Measurements from ENCODE around the gene SMARCC1. TPM values are rescaled to one million over a fixed set of nuclear protein-coding genes. Genes with fewer than 3 reads are reported as not detected.
"Not testable (repeated sequence)": the region's sequence is repeated elsewhere in the genome, so short reads cannot be mapped to it uniquely, and the experiment has no call there.

The SMARCC1 gene
- total RNA-seq, 4 donors from 2014 or later, result 28.2 to 51.7 (median 31.2) TPM

GRCh38 chr3:47731061-47731460 lies 50.6 kb downstream of the SMARCC1 start:
- no peak for DNase-seq
- intact Hi-C loops (cut with DNase I), result no loop called here
- H3K36me3 ChIP-seq, result peaks cover 13 to 100% (median 30%) of the 10 kb centered on the region in 3 donors

DNA sequence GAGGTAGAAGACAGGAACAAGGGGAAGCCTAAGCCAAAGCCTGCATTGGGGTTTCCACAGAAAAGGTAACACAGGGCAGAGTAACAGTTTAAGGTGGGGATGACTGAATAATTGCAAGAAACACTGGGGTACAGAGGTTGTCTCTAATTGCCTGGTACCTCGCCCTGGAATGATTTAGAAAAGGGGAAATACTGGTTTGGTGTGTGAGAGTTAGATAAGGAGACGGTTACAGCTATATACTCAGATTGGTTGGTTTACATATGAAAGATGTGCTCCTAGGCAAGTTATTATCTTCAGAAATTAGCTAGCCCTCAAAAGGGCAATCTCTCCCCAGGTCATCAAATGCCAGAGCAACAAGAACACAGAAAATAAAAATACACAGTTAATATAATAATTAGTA lies 58.8 kb downstream of the SMARCC1 start:
- WGBS, 2 donors, result 52 to 75% methylated on average over 2 of the region's 2 CpGs
- H3K36me3 ChIP-seq, result peaks cover 0 to 63% (median 28%) of the 10 kb centered on the region in 3 donors
- H3K27ac ChIP-seq, result no peak overlapping the region
- DNase-seq, result no peak
- no peaks in the 10 kb centered on the region for H3K27me3 ChIP-seq
- no peaks in the 10 kb centered on the region for H3K9me3 ChIP-seq
- intact Hi-C loops (cut with DNase I), result no loop called here
- peaks cover 0 to 20% (median 3%) of the 10 kb centered on the region in 3 donors for H3K4me1 ChIP-seq
- no peak for TF ChIP-seq POLR2A (IDR thresholded peaks at IDR 0.05)
- TF ChIP-seq, protein P1, sequence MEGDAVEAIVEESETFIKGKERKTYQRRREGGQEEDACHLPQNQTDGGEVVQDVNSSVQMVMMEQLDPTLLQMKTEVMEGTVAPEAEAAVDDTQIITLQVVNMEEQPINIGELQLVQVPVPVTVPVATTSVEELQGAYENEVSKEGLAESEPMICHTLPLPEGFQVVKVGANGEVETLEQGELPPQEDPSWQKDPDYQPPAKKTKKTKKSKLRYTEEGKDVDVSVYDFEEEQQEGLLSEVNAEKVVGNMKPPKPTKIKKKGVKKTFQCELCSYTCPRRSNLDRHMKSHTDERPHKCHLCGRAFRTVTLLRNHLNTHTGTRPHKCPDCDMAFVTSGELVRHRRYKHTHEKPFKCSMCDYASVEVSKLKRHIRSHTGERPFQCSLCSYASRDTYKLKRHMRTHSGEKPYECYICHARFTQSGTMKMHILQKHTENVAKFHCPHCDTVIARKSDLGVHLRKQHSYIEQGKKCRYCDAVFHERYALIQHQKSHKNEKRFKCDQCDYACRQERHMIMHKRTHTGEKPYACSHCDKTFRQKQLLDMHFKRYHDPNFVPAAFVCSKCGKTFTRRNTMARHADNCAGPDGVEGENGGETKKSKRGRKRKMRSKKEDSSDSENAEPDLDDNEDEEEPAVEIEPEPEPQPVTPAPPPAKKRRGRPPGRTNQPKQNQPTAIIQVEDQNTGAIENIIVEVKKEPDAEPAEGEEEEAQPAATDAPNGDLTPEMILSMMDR (IDR thresholded peaks at IDR 0.05), result no peak
- H3K4me3 ChIP-seq, result no peak overlapping the region

More at GRCh38 chr3:47731061-47731460, 50.6 kb downstream of the SMARCC1 start:
- Histone ChIP-seq H3K9me3 (no peaks in the 10 kb centered on the region), H3K4me3 (no peak overlapping the region), H3K27me3 (no peaks in the 10 kb centered on the region), H3K4me1 (no peaks in the 10 kb centered on the region), H3K27ac (no peak overlapping the region)
- no peak for TF ChIP-seq POLR2A (IDR thresholded peaks at IDR 0.05)
- TF ChIP-seq, protein P1 (IDR thresholded peaks at IDR 0.05), result no peak
- WGBS, 2 donors, result 79 to 80% methylated on average over 8 of the region's 8 CpGs

GRCh38 chr3:47717448-47717847 lies 64.2 kb downstream of the SMARCC1 start:
- WGBS, 2 donors, result 88 to 99% methylated on average over 4 of the region's 4 CpGs

GRCh38 chr3:47716656-47717055 lies 65.0 kb downstream of the SMARCC1 start:
- 72 to 88% methylated on average over 1 of the region's 1 CpG for WGBS, 2 donors
- H3K36me3 ChIP-seq, result peaks cover 0 to 80% (median 24%) of the 10 kb centered on the region in 3 donors
- DNase-seq, result no peak
- H3K4me1 ChIP-seq, result peaks cover 0 to 3% (median 0%) of the 10 kb centered on the region in 3 donors
- no peaks in the 10 kb centered on the region for H3K27me3 ChIP-seq
- no peak overlapping the region for H3K4me3 ChIP-seq
- TF ChIP-seq POLR2A (IDR thresholded peaks at IDR 0.05), result no peak
- TF ChIP-seq, protein P1 (IDR thresholded peaks at IDR 0.05), result no peak
- no peak overlapping the region for H3K27ac ChIP-seq
- intact Hi-C loops (cut with DNase I), result no loop called here
- no peaks in the 10 kb centered on the region for H3K9me3 ChIP-seq

More at GRCh38 chr3:47717448-47717847, 64.2 kb downstream of the SMARCC1 start:
- intact Hi-C loops (cut with DNase I); H3K9me3 ChIP-seq; H3K27me3 ChIP-seq; H3K27ac ChIP-seq; DNase-seq; H3K4me3 ChIP-seq: not testable (repeated sequence)
- peaks cover 0 to 10% (median 0%) of the 10 kb centered on the region in 3 donors for H3K4me1 ChIP-seq
- H3K36me3 ChIP-seq, result peaks cover 0 to 73% (median 24%) of the 10 kb centered on the region in 3 donors

DNA sequence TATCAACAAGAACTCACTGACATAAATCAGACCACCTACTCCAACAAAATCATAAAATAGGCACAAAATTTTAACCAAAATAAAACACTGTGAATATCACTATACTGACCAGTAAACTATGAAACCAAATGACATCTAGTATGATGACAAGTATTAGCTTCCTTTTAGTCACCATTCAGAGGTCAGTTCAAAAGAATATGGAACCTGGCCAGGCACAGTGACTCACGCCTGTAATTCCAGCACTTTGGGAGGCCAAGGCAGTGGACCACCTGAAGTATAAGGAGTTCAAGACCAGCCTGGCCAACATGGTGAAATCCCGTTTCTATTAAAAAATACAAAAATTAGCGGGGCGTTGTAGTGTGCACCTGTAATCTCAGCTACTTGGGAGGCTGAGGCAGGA lies 65.8 kb downstream of the SMARCC1 start:
- Histone ChIP-seq H3K4me1 (no peaks in the 10 kb centered on the region), H3K9me3 (no peaks in the 10 kb centered on the region), H3K4me3 (no peak overlapping the region), H3K27ac (no peak overlapping the region), H3K27me3 (no peaks in the 10 kb centered on the region), H3K36me3 (peaks cover 0 to 88% (median 24%) of the 10 kb centered on the region in 3 donors)
- intact Hi-C loops (cut with DNase I), result no loop called here
- no peak for DNase-seq
- no peak for TF ChIP-seq POLR2A (IDR thresholded peaks at IDR 0.05)
- TF ChIP-seq, protein P1 (IDR thresholded peaks at IDR 0.05), result no peak
- 85 to 94% methylated on average over 4 of the region's 4 CpGs for WGBS, 2 donors

DNA sequence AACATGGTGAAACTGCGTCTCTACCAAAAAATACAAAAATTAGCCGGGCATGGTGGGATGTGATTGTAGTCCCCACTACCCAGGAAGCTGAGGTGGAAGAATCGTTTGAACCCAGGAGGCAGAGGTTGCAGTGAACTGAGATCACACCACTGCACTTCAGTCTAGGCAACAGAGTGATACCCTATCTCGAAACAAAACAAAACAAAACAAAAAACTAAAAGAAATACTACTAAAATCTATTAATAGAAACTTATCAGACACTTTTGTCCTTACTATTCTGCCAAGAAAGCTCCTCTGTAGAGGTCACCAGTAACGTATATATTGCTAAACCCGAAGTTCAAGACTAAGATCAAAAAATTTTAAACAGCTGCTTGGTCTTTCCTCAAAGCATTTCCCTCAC lies 67.1 kb downstream of the SMARCC1 start:
- no peak for DNase-seq
- WGBS, 2 donors, result 86 to 90% methylated on average over 6 of the region's 6 CpGs
- TF ChIP-seq POLR2A (IDR thresholded peaks at IDR 0.05), result no peak
- TF ChIP-seq, protein P1 (IDR thresholded peaks at IDR 0.05), result no peak
- peaks cover 0 to 89% (median 24%) of the 10 kb centered on the region in 3 donors for H3K36me3 ChIP-seq
- no peak overlapping the region for H3K27ac ChIP-seq
- H3K4me3 ChIP-seq, result no peak overlapping the region
- intact Hi-C loops (cut with DNase I), result no loop called here
- no peaks in the 10 kb centered on the region for H3K4me1 ChIP-seq
- no peaks in the 10 kb centered on the region for H3K27me3 ChIP-seq
- no peaks in the 10 kb centered on the region for H3K9me3 ChIP-seq

All from esophagus squamous epithelium (tissue), 5 donors.